Islet precursor cell (in vitro differentiated cells): ENCODE results near the gene GMPR2.

Experiments
- DNase-seq: peaks from one replicate; pipeline ENCODE4 v3.0.0-alpha.2; 2018

Gene GMPR2

DNA sequence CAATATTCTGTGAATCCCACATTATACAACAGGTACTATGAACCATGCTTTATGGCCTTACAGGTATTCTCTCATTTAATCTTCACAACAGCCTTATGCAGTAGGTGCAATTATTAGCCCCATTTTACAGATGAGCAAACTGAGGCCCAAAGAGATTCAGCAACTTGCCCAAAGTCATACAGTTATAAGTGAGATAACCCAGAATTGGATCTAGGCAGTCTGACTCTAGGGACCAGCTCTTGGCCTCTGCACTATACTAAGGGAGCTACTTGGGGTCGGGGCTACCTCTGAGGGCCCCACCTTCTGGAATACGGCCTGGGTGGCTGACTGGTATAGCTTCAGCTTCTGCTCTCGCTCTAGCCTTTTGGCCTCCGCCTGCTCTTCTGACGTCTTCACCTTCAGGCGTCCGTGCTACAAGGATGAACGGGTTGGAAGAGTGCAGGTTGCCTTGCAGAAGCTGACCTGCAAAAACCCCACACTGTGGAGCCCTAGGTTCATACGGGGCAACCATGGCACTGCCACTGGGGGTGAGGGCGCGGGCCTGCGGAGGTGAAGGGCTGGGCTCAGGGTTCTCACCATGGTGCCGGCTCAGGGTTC lies 37.9 kb downstream of the GMPR2 start:
- no peak for DNase-seq

- DNase-seq, result peak; percentile 93
Observed at GRCh38 chr14:24271134-24271833, 38.6 kb downstream of the GMPR2 start, which contains the start of gene RABGGTA. Gene RABGGTA (minus strand): TSS chr14:24271597. CDS start chr14:24271115, 482 bp downstream.

DNA sequence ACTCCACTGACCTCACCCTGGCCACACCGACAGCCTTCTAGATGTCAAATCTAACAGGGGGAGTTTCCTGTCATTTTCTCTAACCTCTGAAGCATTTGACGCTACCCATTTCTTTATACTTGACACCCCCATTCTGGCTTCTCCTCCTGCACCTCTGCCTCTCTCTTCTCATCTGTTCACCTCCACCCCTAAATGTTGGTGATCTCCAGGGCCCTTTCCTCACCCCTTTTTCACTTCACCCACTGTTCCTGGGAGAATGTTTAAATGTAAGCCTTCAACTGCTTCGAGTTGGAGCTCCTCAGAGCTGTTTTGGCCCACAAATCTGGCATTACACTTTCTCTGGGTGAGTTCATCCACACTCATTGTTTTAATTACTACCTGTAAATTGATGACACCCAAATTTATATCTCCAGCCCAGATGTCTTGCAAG lies 39.1 kb downstream of the GMPR2 start:
- no peak for DNase-seq

DNA sequence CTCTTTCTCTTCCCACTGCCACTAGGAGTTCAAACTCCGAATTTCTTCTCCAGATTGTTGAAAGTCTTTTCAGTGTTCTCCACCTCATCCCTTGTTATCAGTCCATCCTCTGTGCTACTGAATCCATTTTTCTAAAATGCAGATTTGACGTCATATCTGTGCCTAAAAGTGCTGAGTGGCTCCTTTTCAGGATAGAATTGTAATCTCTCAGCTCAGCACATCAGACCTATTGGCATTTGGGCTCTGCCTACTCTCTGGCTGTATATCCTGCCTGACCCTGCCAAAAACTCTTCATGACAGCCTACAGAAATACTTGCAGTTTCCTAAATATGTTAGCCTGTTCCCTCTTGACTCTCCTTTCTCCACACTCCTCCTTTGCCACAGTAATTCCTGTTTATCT lies 39.7 kb downstream of the GMPR2 start:
- no peak for DNase-seq

DNA sequence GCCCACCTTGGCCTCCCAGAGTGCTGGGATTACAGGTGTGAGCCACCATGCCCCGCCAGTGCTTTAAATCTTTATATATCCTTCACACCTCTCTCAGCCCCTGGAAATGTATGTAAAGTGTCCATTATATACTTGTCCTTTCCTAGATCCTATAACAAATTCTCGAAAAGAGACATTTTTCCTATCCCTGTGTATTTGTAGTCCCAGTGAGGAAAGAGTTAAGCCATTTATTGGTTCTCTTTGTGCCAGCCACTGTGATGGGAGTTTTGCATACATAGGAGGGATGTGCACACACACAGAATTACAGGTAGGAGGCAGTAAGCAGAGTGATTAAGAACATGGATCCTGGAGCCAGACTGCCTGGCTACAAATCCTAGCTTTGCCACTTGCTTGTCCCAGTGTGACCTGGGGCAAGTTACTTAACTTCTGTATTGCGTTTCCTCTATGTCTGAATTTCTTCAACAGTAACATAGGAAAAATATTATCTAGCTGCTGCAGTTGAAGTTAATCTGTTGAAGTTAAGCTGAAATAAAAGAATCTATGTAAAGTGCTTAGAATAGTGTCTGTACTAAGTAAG lies 40.8 kb downstream of the GMPR2 start:
- DNase-seq, result no peak

- no peak for DNase-seq
Observed at GRCh38 chr14:24274101-24274543, 41.4 kb downstream of the GMPR2 start.

DNA sequence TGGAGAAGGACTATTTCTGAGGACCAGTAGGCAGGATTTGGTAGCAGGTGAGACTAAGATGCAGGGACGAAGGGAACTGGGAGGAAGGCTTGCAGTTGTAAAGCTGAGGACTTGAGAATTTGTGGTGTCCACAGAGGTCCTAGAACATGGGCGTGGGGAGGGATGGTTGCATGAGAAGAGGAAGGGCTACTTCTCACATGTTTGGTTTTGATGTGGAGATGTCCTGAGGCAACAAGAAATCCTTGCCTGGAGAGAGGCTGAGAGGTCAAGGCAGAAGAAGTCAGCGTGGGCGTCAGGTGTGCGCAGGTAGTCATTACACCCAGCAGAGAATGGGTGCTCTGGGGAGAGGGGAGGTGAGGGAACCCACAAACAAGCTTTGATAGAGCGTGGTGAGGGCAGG lies 44.3 kb downstream of the GMPR2 start:
- no peak for DNase-seq

- no peak for DNase-seq
Observed at GRCh38 chr14:24277606-24278321, 45.0 kb downstream of the GMPR2 start.

DNA sequence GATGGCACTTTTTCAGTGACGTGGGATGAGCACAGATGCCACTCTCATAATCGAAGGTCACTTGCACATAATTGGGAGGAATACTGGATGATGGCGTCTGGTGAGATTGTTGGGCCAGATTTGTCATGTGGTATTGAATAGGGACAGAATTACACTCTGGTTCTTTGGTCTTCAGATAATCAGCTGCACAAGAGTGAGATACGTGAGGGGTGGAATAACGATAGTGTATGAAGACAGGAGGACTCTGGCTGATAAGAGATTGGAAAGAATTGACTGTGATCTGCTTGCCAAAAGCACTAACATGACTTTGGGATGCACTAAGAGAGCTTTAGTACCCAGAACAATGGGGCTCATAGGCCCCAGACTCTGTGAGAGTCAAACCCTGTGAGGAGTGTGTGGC lies 45.7 kb downstream of the GMPR2 start:
- no peak for DNase-seq

DNA sequence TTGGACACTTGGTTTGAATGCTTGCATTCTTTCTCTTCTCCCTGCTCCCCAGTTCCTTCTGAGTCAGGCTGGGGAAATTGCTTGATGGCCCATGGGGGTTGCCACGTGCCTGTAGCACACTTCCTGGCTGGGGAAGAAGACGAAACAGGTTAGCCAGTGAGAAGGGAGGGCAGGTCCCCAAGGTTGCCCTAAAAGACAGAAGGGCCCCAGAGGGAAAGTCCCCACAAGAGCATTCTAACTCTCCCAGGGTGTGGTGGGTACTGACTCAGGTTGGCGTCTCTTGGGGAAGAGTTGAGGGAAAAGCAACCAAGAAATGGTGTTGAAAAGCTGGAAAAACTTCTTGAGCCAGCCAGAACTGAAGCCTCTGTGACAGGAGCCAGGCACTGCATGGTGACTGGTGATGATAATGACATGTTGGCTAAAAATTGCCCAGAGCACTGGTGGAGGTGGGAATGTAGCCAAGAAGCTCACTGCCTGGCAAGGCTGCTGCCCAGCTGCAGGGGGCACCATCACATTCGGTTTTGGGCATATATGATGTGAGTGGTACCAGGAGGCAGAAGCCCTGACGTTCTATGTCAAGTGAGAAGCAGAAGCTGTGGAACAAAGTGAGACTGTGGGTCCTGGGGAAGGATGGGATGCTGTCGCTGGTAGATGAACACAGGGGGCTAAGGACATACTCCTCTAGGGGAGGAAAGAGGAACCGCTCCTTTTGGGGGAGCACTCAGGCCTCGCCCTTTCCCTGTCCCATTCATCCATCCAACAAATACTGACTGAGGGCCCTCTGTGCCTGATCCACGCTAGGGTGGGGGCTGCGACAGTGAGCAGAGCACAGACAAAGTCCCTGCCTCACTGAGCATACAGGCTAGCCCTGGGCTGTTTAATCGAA lies 46.8 kb downstream of the GMPR2 start:
- DNase-seq, result no peak

GRCh38 chr14:24280797-24281460 lies 48.2 kb downstream of the GMPR2 start:
- DNase-seq, result no peak

GRCh38 chr14:24281636-24282035 lies 48.9 kb downstream of the GMPR2 start:
- no peak for DNase-seq

DNA sequence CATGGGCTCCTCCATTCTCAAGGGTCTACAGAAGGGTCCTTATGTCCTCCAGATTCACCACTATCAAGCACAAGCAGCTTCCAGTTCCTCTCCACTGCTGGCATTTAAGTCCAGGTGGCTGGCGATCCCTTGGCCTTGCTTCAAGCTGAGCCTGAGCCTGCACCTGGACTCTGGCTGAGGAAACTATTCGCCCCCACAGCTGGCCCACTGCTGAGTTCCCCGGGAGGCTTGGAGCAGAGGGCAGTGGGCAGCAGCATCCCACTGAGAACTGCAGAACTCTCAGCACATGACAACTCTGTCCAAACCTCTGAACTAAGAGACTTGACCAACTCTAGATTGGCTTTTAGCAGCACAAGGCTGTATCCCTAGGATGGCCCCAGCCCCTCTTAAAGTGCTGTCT lies 50.0 kb downstream of the GMPR2 start:
- no peak for DNase-seq

- no peak for DNase-seq
Observed at GRCh38 chr14:24283796-24284460, 51.2 kb downstream of the GMPR2 start.

GRCh38 chr14:24284501-24285035 lies 51.8 kb downstream of the GMPR2 start:
- DNase-seq, result no peak

- DNase-seq, result no peak
Observed at GRCh38 chr14:24285351-24285750, 52.6 kb downstream of the GMPR2 start.

- no peak for DNase-seq
Observed at GRCh38 chr14:24286996-24287395, 54.3 kb downstream of the GMPR2 start.
